Natural killer cell (primary cell): Measurements from ENCODE around the gene TENM4. TPM values are rescaled to one million over a fixed set of nuclear protein-coding genes. Genes with fewer than 3 reads are reported as not detected.

Experiments
- ATAC-seq, 3 donors: fragments of 150-1000 bp in 2 of 3; fragments of 200-7000 bp in 1 of 3; cut with Tn5 transposase; 1 replicate in 1 of 3; 2 replicates in 2 of 3; pipeline ENCODE4 v1.10.0; 2021; ENCODE audit warnings: mild to moderate bottlenecking in 2 of 3, moderate library complexity in 2 of 3
- DNase-seq, 2 donors: peaks; one replicate each; pipeline versions ENCODE4 v3.0.0 to v3.0.0-alpha.2; 2013 to 2021; ENCODE audit warnings: mixed read lengths in 1 of 2
- H3K27ac ChIP-seq: one replicate; pipeline ENCODE4 v1.5.1; 2013; ENCODE audit warnings: mild to moderate bottlenecking, low read length
- H3K27me3 ChIP-seq: one replicate; pipeline ENCODE4 v1.6.1; 2013; ENCODE audit warnings: low read length; ENCODE audit not compliant: control insufficient read depth, insufficient read depth
- H3K36me3 ChIP-seq: one replicate; pipeline ENCODE4 v1.6.1; 2013; ENCODE audit warnings: low read length; ENCODE audit not compliant: control insufficient read depth, insufficient read depth
- H3K4me1 ChIP-seq: one replicate; pipeline ENCODE4 v1.6.1; 2013; ENCODE audit warnings: low read length; ENCODE audit not compliant: control insufficient read depth, insufficient read depth
- H3K4me3 ChIP-seq: one replicate; pipeline ENCODE4 v1.5.1; 2013; ENCODE audit warnings: low read length
- H3K9me3 ChIP-seq: one replicate; pipeline ENCODE4 v1.6.1; 2013; ENCODE audit warnings: low read length; ENCODE audit not compliant: control insufficient read depth, insufficient read depth
- H3K27ac Mint-ChIP-seq, 2 donors: one replicate each; pipeline ENCODE4 v1.8.0; 2022; ENCODE audit warnings: mild to moderate bottlenecking in 2 of 2, mixed read lengths in 2 of 2, moderate library complexity in 1 of 2
- H3K27me3 Mint-ChIP-seq, 2 donors: one replicate each; pipeline ENCODE4 v1.8.0; 2022; ENCODE audit warnings: low read depth in 2 of 2, mixed read lengths in 2 of 2
- H3K36me3 Mint-ChIP-seq: one replicate; pipeline ENCODE4 v1.8.0; 2022; ENCODE audit warnings: mixed read lengths
- H3K4me1 Mint-ChIP-seq, 2 donors: one replicate each; pipeline ENCODE4 v1.8.0; 2022; ENCODE audit warnings: mixed read lengths in 2 of 2
- H3K4me3 Mint-ChIP-seq: one replicate; pipeline ENCODE4 v1.8.0; 2022; ENCODE audit warnings: mild to moderate bottlenecking, moderate library complexity, mixed read lengths
- H3K9me3 Mint-ChIP-seq, 2 donors: one replicate each; pipeline ENCODE4 v1.8.0; 2022; ENCODE audit warnings: mixed read lengths in 2 of 2
- CTCF ChIP-seq: fragments of 200-600 bp; IDR thresholded peaks from one replicate; pipeline ENCODE4 v1.8.0; 2022; ENCODE audit warnings: antibody characterized with exemption
- WGBS: methylation state at CpG from one replicate; pipeline ENCODE4 v1.1.7; 2013; ENCODE audit warnings: missing lambda C conversion rate; ENCODE audit not compliant: insufficient coverage; 5-methylcytosine and 5-hydroxymethylcytosine counted together
- intact Hi-C: fragments of 100-400 bp; cut with micrococcal nuclease; formaldehyde crosslinking; loops from one replicate; pipeline ENCODE4 v1.14.2; 2022
- total RNA-seq, 4 donors: library from RNA; stranded (reverse); fragments of 120-200 nt in 1 of 4; gene quantifications; one replicate each; pipeline versions ENCODE4 v1.2.3 to v1.2.4, GENCODE V29; 2013 to 2022

TENM4 gene
- total RNA-seq, 3 donors from 2014 or later (not counting 1 experiment from before 2014, with no cell fraction given) = 0.63 to 0.75 TPM; not detected in 1

GRCh38 chr11:78725200-78725599, 715.6 kb downstream of the TENM4 start:
- 92% methylated on average over 5 of the region's 5 CpGs for WGBS
- peaks cover 5 to 12% of the 10 kb centered on the region in 2 donors for H3K27me3 Mint-ChIP-seq
- no peaks in the 10 kb centered on the region for H3K4me1 ChIP-seq
- no peaks in the 10 kb centered on the region for H3K36me3 ChIP-seq
- no peak for TF ChIP-seq CTCF
- no peaks in the 10 kb centered on the region for H3K27me3 ChIP-seq
- ATAC-seq (no peak), DNase-seq (no peak)
- no peaks in the 10 kb centered on the region for H3K4me1 Mint-ChIP-seq
- H3K4me3 ChIP-seq = no peak overlapping the region
- intact Hi-C loops = no loop called here
- no peaks in the 10 kb centered on the region for H3K9me3 ChIP-seq
- H3K9me3 Mint-ChIP-seq = no peaks in the 10 kb centered on the region
- H3K27ac Mint-ChIP-seq = no peak overlapping the region
- no peak overlapping the region for H3K4me3 Mint-ChIP-seq
- no peak overlapping the region for H3K27ac ChIP-seq
- H3K36me3 Mint-ChIP-seq = no peaks in the 10 kb centered on the region

GRCh38 chr11:78722786-78723185, 718.0 kb downstream of the TENM4 start:
- H3K27ac ChIP-seq = no peak overlapping the region
- no peaks in the 10 kb centered on the region for H3K4me1 ChIP-seq
- Mint-ChIP-seq H3K27ac (no peak overlapping the region), H3K36me3 (no peaks in the 10 kb centered on the region), H3K4me3 (no peak overlapping the region), H3K4me1 (no peaks in the 10 kb centered on the region), H3K27me3 (peaks cover 5 to 11% of the 10 kb centered on the region in 2 donors), H3K9me3 (no peaks in the 10 kb centered on the region)
- H3K4me3 ChIP-seq = no peak overlapping the region
- ATAC-seq (no peak), DNase-seq (no peak)
- no peaks in the 10 kb centered on the region for H3K9me3 ChIP-seq
- WGBS = 94% methylated on average over 5 of the region's 5 CpGs
- intact Hi-C loops = no loop called here
- no peaks in the 10 kb centered on the region for H3K36me3 ChIP-seq
- TF ChIP-seq CTCF = no peak
- no peaks in the 10 kb centered on the region for H3K27me3 ChIP-seq

- no peak for ATAC-seq
Observed at GRCh38 chr11:78720281-78720989, 720.4 kb downstream of the TENM4 start.

More at GRCh38 chr11:78720281-78720989, 720.4 kb downstream of the TENM4 start:
- intact Hi-C loops = no loop called here
- Mint-ChIP-seq H3K4me3 (no peak overlapping the region), H3K9me3 (no peaks in the 10 kb centered on the region), H3K27me3 (peaks cover 7 to 11% of the 10 kb centered on the region in 2 donors), H3K27ac (no peak overlapping the region), H3K4me1 (no peaks in the 10 kb centered on the region), H3K36me3 (no peaks in the 10 kb centered on the region)
- Histone ChIP-seq H3K36me3 (no peaks in the 10 kb centered on the region), H3K27ac (no peak overlapping the region), H3K9me3 (no peaks in the 10 kb centered on the region), H3K4me3 (no peak overlapping the region), H3K27me3 (no peaks in the 10 kb centered on the region), H3K4me1 (no peaks in the 10 kb centered on the region)
- TF ChIP-seq CTCF = no peak
- DNase-seq = no peak
